ENCODE results near the gene MICALL2.

The MICALL2 gene

GRCh38 chr7:1397491-1398327 lies 61.6 kb downstream of the MICALL2 start:
- no peaks in the 10 kb centered on the region for H3K9me2 ChIP-seq (replicated peaks; ENCODE audit: insufficient read depth, low read length)
- H3K9ac ChIP-seq (ENCODE audit: low read length), result no peak overlapping the region
- no peak for TF ChIP-seq EZH2phosphoT487 (conservative IDR thresholded peaks at IDR 0.05; ENCODE audit: low read length)
- no peak for TF ChIP-seq CTCF (IDR thresholded peaks at IDR 0.05; ENCODE audit: insufficient read depth, low read length, poor library complexity, severe bottlenecking)
- no peaks in the 10 kb centered on the region for H3K27me3 ChIP-seq (ENCODE audit: low read length)
- H3K27ac ChIP-seq (ENCODE audit: low read depth, low read length), result no peak overlapping the region
- no peaks in the 10 kb centered on the region for H3K79me2 ChIP-seq (ENCODE audit: insufficient read depth, low read length)
- H3K4me2 ChIP-seq (ENCODE audit: low read depth, low read length, poor library complexity, severe bottlenecking), result no peak overlapping the region
- H3K4me3 ChIP-seq (ENCODE audit: insufficient read depth, low read length, poor library complexity, severe bottlenecking), result no peak overlapping the region
- H3K36me3 ChIP-seq (ENCODE audit: low read length), result no peaks in the 10 kb centered on the region
- no peaks in the 10 kb centered on the region for H3K9me3 ChIP-seq (ENCODE audit: insufficient read depth, low read length)
- no peaks in the 10 kb centered on the region for H3F3A ChIP-seq (ENCODE audit: insufficient read depth)
- H2AFZ ChIP-seq (ENCODE audit: low read depth, low read length, severe bottlenecking), result no peak overlapping the region
- no peaks in the 10 kb centered on the region for H4K20me1 ChIP-seq (ENCODE audit: low read depth, low read length)

- no peak overlapping the region for H3K9ac ChIP-seq (ENCODE audit: low read length)
- no peaks in the 10 kb centered on the region for H3K36me3 ChIP-seq (ENCODE audit: low read length)
- no peaks in the 10 kb centered on the region for H4K20me1 ChIP-seq (ENCODE audit: low read depth, low read length)
- no peaks in the 10 kb centered on the region; the same call in 1 of the 2 replicates for H3K9me3 ChIP-seq (ENCODE audit: insufficient read depth, low read length)
- H3K27me3 ChIP-seq (ENCODE audit: low read length), result peaks cover 3% of the 10 kb centered on the region; the same call in 1 of the 2 replicates
- no peaks in the 10 kb centered on the region for H3K79me2 ChIP-seq (ENCODE audit: insufficient read depth, low read length)
- H3K4me3 ChIP-seq (ENCODE audit: insufficient read depth, low read length, poor library complexity, severe bottlenecking), result no peak overlapping the region
- no peak overlapping the region for H2AFZ ChIP-seq (ENCODE audit: low read depth, low read length, severe bottlenecking)
- H3K4me2 ChIP-seq (ENCODE audit: low read depth, low read length, poor library complexity, severe bottlenecking), result no peak overlapping the region
- H3K9me2 ChIP-seq (replicated peaks; ENCODE audit: insufficient read depth, low read length), result no peaks in the 10 kb centered on the region
- H3F3A ChIP-seq (ENCODE audit: insufficient read depth), result no peaks in the 10 kb centered on the region
- H3K27ac ChIP-seq (ENCODE audit: low read depth, low read length), result no peak overlapping the region
- TF ChIP-seq CTCF (IDR thresholded peaks at IDR 0.05; ENCODE audit: insufficient read depth, low read length, poor library complexity, severe bottlenecking), result no peak
These were observed 63.1 kb downstream of the MICALL2 start for GRCh38 chr7:1396195-1396594.

GRCh38 chr7:1395211-1396070 lies 63.8 kb downstream of the MICALL2 start:
- H3K79me2 ChIP-seq (ENCODE audit: insufficient read depth, low read length), result no peaks in the 10 kb centered on the region
- no peak overlapping the region for H3K9ac ChIP-seq (ENCODE audit: low read length)
- H3K27me3 ChIP-seq (ENCODE audit: low read length), result peaks cover 3% of the 10 kb centered on the region; the same call in 1 of the 2 replicates
- no peak overlapping the region for H3K4me2 ChIP-seq (ENCODE audit: low read depth, low read length, poor library complexity, severe bottlenecking)
- H4K20me1 ChIP-seq (ENCODE audit: low read depth, low read length), result no peaks in the 10 kb centered on the region
- no peak overlapping the region for H3K4me3 ChIP-seq (ENCODE audit: insufficient read depth, low read length, poor library complexity, severe bottlenecking)
- no peaks in the 10 kb centered on the region; the same call in 1 of the 2 replicates for H3K9me3 ChIP-seq (ENCODE audit: insufficient read depth, low read length)
- no peaks in the 10 kb centered on the region for H3K36me3 ChIP-seq (ENCODE audit: low read length)
- no peak overlapping the region for H2AFZ ChIP-seq (ENCODE audit: low read depth, low read length, severe bottlenecking)
- no peak overlapping the region for H3K27ac ChIP-seq (ENCODE audit: low read depth, low read length)
- TF ChIP-seq EZH2phosphoT487 (conservative IDR thresholded peaks at IDR 0.05; ENCODE audit: low read length), result no peak
- H3F3A ChIP-seq (ENCODE audit: insufficient read depth), result no peaks in the 10 kb centered on the region
- no peaks in the 10 kb centered on the region for H3K9me2 ChIP-seq (replicated peaks; ENCODE audit: insufficient read depth, low read length)
